OCI-LY7 (cell line): ENCODE data around the gene GCSAML.

Experiments used
- CTCF ChIP-seq: fragments of 200-600 bp; sonication (generic); conservative IDR thresholded peaks from 2 replicates; pipeline ENCODE4 v1.5.1; 2014; ENCODE audit warnings: mild to moderate bottlenecking, antibody characterized with exemption, low read length, moderate library complexity, mixed read lengths
- EZH2phosphoT487 ChIP-seq: fragments of 200-600 bp; sonication (generic); IDR thresholded peaks from 2 replicates; pipeline ENCODE4 v1.6.1; 2018; ENCODE audit warnings: low read depth, borderline replicate concordance, mild to moderate bottlenecking, mixed run types, antibody characterized with exemption, low read length, moderate library complexity, mixed read lengths

GRCh38 chr1:247551721-247552120 is 2.8 kb downstream of the GCSAML start:
- no peak for TF ChIP-seq EZH2phosphoT487
- no peak for TF ChIP-seq CTCF
